Measurements from ENCODE around the gene FUT3. TPM values are rescaled to one million over a fixed set of nuclear protein-coding genes. Genes with fewer than 3 reads are reported as not detected.

FUT3 gene
- total and polyA plus RNA-seq, 8 donors = 1.1 to 119 (median 7.8) TPM

- Histone ChIP-seq H3K27me3 (peaks cover 0 to 29% (median 14%) of the 10 kb centered on the region in 3 donors), H3K4me1 (peaks cover 16 to 64% (median 32%) of the 10 kb centered on the region in 4 donors), H3K27ac (peak overlapping the region in 1 of 5 donors; percentile 77), H3K9me3 (no peaks in the 10 kb centered on the region), H3K36me3 (peaks cover 22 to 35% (median 30%) of the 10 kb centered on the region in 4 donors), H3K4me3 (no peak overlapping the region)
- 48 to 66% (median 51%) methylated on average over 3 to 15 of the region's 15 CpGs for WGBS, 5 donors
- intact Hi-C loops (cut with DNase I; ENCODE audit: low total_unique reads) = loop anchor here (10.0 kb wide), 1 partner anchor 88 kb away; the partner anchor contains the start of gene NRTN
- DNase-seq = no peak
- TF ChIP-seq POLR2A (IDR thresholded peaks at IDR 0.05) (no peak), CTCF (IDR thresholded peaks at IDR 0.05) (peak in 1 of 7 experiments; percentile 2)
Observed at GRCh38 chr19:5892772-5893275, 41.6 kb upstream of the FUT3 start.

- H3K27me3 ChIP-seq = peaks cover 0 to 29% (median 14%) of the 10 kb centered on the region in 3 donors
- no peaks in the 10 kb centered on the region for H3K9me3 ChIP-seq
- H3K27ac ChIP-seq = peak overlapping the region in 1 of 5 donors; percentile 77
- no peak overlapping the region for H3K4me3 ChIP-seq
- DNase-seq = peak; percentile 33 to 79
- WGBS, 5 donors = 7 to 11% (median 8%) methylated on average over 27 to 48 of the region's 48 CpGs
- peaks cover 16 to 58% (median 32%) of the 10 kb centered on the region in 4 donors for H3K4me1 ChIP-seq
- peaks cover 22 to 32% (median 27%) of the 10 kb centered on the region in 4 donors for H3K36me3 ChIP-seq
- peak in 5 of 7 experiments; percentile 30 to 57 (median 53) for TF ChIP-seq CTCF (IDR thresholded peaks at IDR 0.05)
- no peak for TF ChIP-seq EP300 (IDR thresholded peaks at IDR 0.05)
- TF ChIP-seq POLR2AphosphoS5 (IDR thresholded peaks at IDR 0.05) = peak in 1 of 3 donors; percentile 59
- intact Hi-C loops (cut with DNase I; ENCODE audit: low total_unique reads) = loop anchor here (10.0 kb wide), 1 partner anchor 87 kb away; the partner anchor contains the start of gene NRTN
Observed at GRCh38 chr19:5891938-5892771, 40.9 kb upstream of the FUT3 start.

GRCh38 chr19:5891572-5891937 lies 40.3 kb upstream of the FUT3 start:
- WGBS, 5 donors = 40 to 66% (median 53%) methylated on average over 3 to 4 of the region's 4 CpGs; no CpG with 5 or more reads in 1 of the 5 donors
- DNase-seq = no peak
- intact Hi-C loops (cut with DNase I; ENCODE audit: low total_unique reads) = loop anchor here (10.0 kb wide), 1 partner anchor 87 kb away; the partner anchor contains the start of gene NRTN
- H3K27ac ChIP-seq = no peak overlapping the region
- no peaks in the 10 kb centered on the region for H3K9me3 ChIP-seq
- H3K27me3 ChIP-seq = peaks cover 0 to 29% (median 14%) of the 10 kb centered on the region in 3 donors
- no peak overlapping the region for H3K4me3 ChIP-seq
- peaks cover 16 to 54% (median 32%) of the 10 kb centered on the region in 4 donors for H3K4me1 ChIP-seq
- TF ChIP-seq EP300 (IDR thresholded peaks at IDR 0.05) (no peak), POLR2A (IDR thresholded peaks at IDR 0.05) (no peak), CTCF (IDR thresholded peaks at IDR 0.05) (no peak)
- H3K36me3 ChIP-seq = peaks cover 19 to 26% (median 21%) of the 10 kb centered on the region in 4 donors

- no peak for TF ChIP-seq POLR2AphosphoS5 (IDR thresholded peaks at IDR 0.05)
- TF ChIP-seq CTCF (IDR thresholded peaks at IDR 0.05) = no peak
- TF ChIP-seq EP300 (IDR thresholded peaks at IDR 0.05) = no peak
- Histone ChIP-seq H3K9me3 (no peaks in the 10 kb centered on the region), H3K27me3 (peaks cover 0 to 29% (median 14%) of the 10 kb centered on the region in 3 donors), H3K27ac (peak overlapping the region in 1 of 5 donors; percentile 79), H3K4me1 (peaks cover 16 to 39% (median 28%) of the 10 kb centered on the region in 4 donors), H3K4me3 (no peak overlapping the region), H3K36me3 (peaks cover 4 to 11% (median 7%) of the 10 kb centered on the region in 4 donors)
- 44 to 56% (median 50%) methylated on average over 10 of the region's 10 CpGs for WGBS, 5 donors
- intact Hi-C loops (cut with DNase I; ENCODE audit: low total_unique reads) = loop anchor here (10.0 kb wide), 1 partner anchor 85 kb away; the partner anchor contains the start of gene NRTN
- DNase-seq = no peak
Observed at GRCh38 chr19:5890099-5890498, 38.9 kb upstream of the FUT3 start.

Measured in stomach (tissue), 9 donors.